ENCODE measurements around the gene CX3CR1. TPM values are rescaled to one million over a fixed set of nuclear protein-coding genes. Genes with fewer than 3 reads are reported as not detected.

The CX3CR1 gene
- total and polyA plus RNA-seq, 9 of the 15 experiments (the other 6 are each of a cell fraction or from before 2014, with no cell fraction given): 0.03 to 0.21 TPM; not detected in 7

GRCh38 chr3:39288300-39288808 is 8.5 kb upstream of the CX3CR1 start (continued):
- TF ChIP-seq THAP12 (CRISPR knock-in tag; IDR thresholded peaks at IDR 0.05): no peak
- TF ChIP-seq TCF3 (CRISPR knock-in tag; IDR thresholded peaks at IDR 0.05): 0 out of 2 replicates have a peak, but pooled peaks have one; percentile 11
- TF ChIP-seq HBP1 (CRISPR knock-in tag; IDR thresholded peaks at IDR 0.05): no peak
- no peak for TF ChIP-seq PRPF4 (IDR thresholded peaks at IDR 0.05; ENCODE audit: insufficient read depth, low read depth, low read length, poor library complexity, severe bottlenecking)
- TF ChIP-seq C11orf30 (IDR thresholded peaks at IDR 0.05; ENCODE audit: low read depth): no peak
- TF ChIP-seq TFAM (CRISPR knock-in tag; conservative IDR thresholded peaks at IDR 0.05): no peak
- no peak for TF ChIP-seq NR4A1 (CRISPR knock-in tag; IDR thresholded peaks at IDR 0.05)
- no peak for TF ChIP-seq NR4A1 (tag; IDR thresholded peaks at IDR 0.05)
- no peak for TF ChIP-seq ZNF384 (IDR thresholded peaks at IDR 0.05; ENCODE audit: low read depth, low read length)
- TF ChIP-seq SREBF2 (CRISPR knock-in tag; IDR thresholded peaks at IDR 0.05): no peak
- TF ChIP-seq SMAD2 (IDR thresholded peaks at IDR 0.05; ENCODE audit: low read depth, low read length): no peak
- no peak for TF ChIP-seq PHB (CRISPR knock-in tag; IDR thresholded peaks at IDR 0.05)
- TF ChIP-seq ILK (tag; IDR thresholded peaks at IDR 0.05; ENCODE audit: borderline replicate concordance, low read depth): no peak
- no peak for TF ChIP-seq TCFL5 (CRISPR knock-in tag; conservative IDR thresholded peaks at IDR 0.05)
- peak; percentile 100 for TF ChIP-seq DEAF1 (CRISPR knock-in tag; IDR thresholded peaks at IDR 0.05)
- TF ChIP-seq ZNF174 (CRISPR knock-in tag; IDR thresholded peaks at IDR 0.05): no peak
- TF ChIP-seq E2F1 (CRISPR knock-in tag; IDR thresholded peaks at IDR 0.05): 0 out of 2 replicates have a peak, but pooled peaks have one; percentile 26
- no peak for TF ChIP-seq TCF7L2 (IDR thresholded peaks at IDR 0.05; ENCODE audit: low read depth, low read length)
- no peak for TF ChIP-seq TEAD4 (IDR thresholded peaks at IDR 0.05; ENCODE audit: low read length)
- TF ChIP-seq TEAD4 (CRISPR knock-in tag; IDR thresholded peaks at IDR 0.05; ENCODE audit: borderline replicate concordance): no peak
- TF ChIP-seq CREBBP (IDR thresholded peaks at IDR 0.05; ENCODE audit: low read depth, low read length): no peak
- no peak for TF ChIP-seq RBM14 (IDR thresholded peaks at IDR 0.05; ENCODE audit: borderline replicate concordance, insufficient read depth, low read depth, low read length)
- TF ChIP-seq ARID2 (IDR thresholded peaks at IDR 0.05): peak; percentile 99
- no peak for TF ChIP-seq ZNF140 (CRISPR knock-in tag; IDR thresholded peaks at IDR 0.05)
